ENCODE measurements around the gene GPI.

GRCh38 chr19:34362679-34363069, 2.3 kb upstream of the GPI start:
- TF ChIP-seq CTCF (IDR thresholded peaks at IDR 0.05) (no peak), POLR2A (IDR thresholded peaks at IDR 0.05) (no peak), POLR2AphosphoS5 (IDR thresholded peaks at IDR 0.05) (no peak)

Measured in upper lobe of left lung (tissue), 4 donors.